GM12878 (cell line): ENCODE measurements around the gene TCERG1L. TPM values are rescaled to one million over a fixed set of nuclear protein-coding genes. Genes with fewer than 3 reads are reported as not detected.

Experiments used
- ATAC-seq: fragments of 200-7000 bp; cut with Tn5 transposase; 3 replicates; pipeline ENCODE4 v1.9.1; 2020; ENCODE audit warnings: mild to moderate bottlenecking, moderate library complexity
- BruUV-seq: library from RNA; stranded (reverse); fragments of 400-500 nt; replicated peaks from 2 replicates; lab custom pipeline; 2021; lab: Mats Ljungman, UMichigan
- CTCF ChIA-PET: fragments of 300-600 bp; sonication (Branson Sonifier 250); formaldehyde crosslinking; extraction: SDS; loops from one replicate; lab custom pipeline; 2021; ENCODE audit warnings: inconsistent platforms; lab: Yijun Ruan, JAX
- POLR2A ChIA-PET: fragments of 350-600 bp; formaldehyde crosslinking; extraction: SDS; loops from one replicate; lab custom pipeline; 2021; ENCODE audit warnings: inconsistent platforms; lab: Charles Lee
- RAD21 ChIA-PET: fragments of 300-600 bp; sonication (Branson Sonifier 250); formaldehyde crosslinking; loops from one replicate; lab custom pipeline; 2023; ENCODE audit warnings: antibody characterized with exemption; ENCODE audit not compliant: unreplicated experiment; lab: Charles Lee
- SMC1A ChIA-PET: fragments of 300-600 bp; sonication (Branson Sonifier 250); formaldehyde crosslinking; loops from one replicate; lab custom pipeline; 2023; ENCODE audit not compliant: unreplicated experiment, uncharacterized antibody; lab: Charles Lee
- DNase-seq: peaks from one replicate; pipeline ENCODE4 v3.0.0-alpha.2; 2011; ENCODE audit warnings: low read depth, low spot score
- FAIRE-seq: peaks from 3 replicates; lab custom pipeline; 2011; peaks lifted over from hg19 to GRCh38; lab: Jason Lieb, UNC
- H2AFZ ChIP-seq: 2 replicates; pipeline ENCODE4 v1.6.0; 2011; ENCODE audit warnings: low read depth, low read length, control low read depth; ENCODE audit not compliant: control insufficient read depth
- H3K27ac ChIP-seq: 2 replicates; pipeline ENCODE4 v1.5.1; 2011; ENCODE audit warnings: control low read depth; ENCODE audit not compliant: control insufficient read depth, insufficient read depth
- H3K27me3 ChIP-seq, 2 experiments: replicated peaks in 1 of 2; 2 replicates each; pipeline versions ENCODE4 v1.6.0 to v1.6.1; 2011; ENCODE audit warnings: low read length in 1 of 2; ENCODE audit not compliant: control insufficient read depth in 2 of 2, insufficient read depth in 2 of 2
- H3K36me3 ChIP-seq, 2 experiments: 2 replicates each; pipeline ENCODE4 v1.5.1; 2011; ENCODE audit warnings: low read length in 1 of 2; ENCODE audit not compliant: control insufficient read depth in 2 of 2, insufficient read depth in 2 of 2
- H3K4me1 ChIP-seq: 2 replicates; pipeline ENCODE4 v1.6.1; 2011; ENCODE audit warnings: mild to moderate bottlenecking, low read length, moderate library complexity, mixed read lengths; ENCODE audit not compliant: control insufficient read depth, insufficient read depth
- H3K4me2 ChIP-seq: 2 replicates; pipeline ENCODE4 v1.6.0; 2011; ENCODE audit warnings: control low read depth; ENCODE audit not compliant: control insufficient read depth, insufficient read depth
- H3K4me3 ChIP-seq: fragments of 200-600 bp; sonication (generic); 2 replicates; pipeline ENCODE4 v1.5.1; 2016
- H3K79me2 ChIP-seq: 2 replicates; pipeline ENCODE4 v1.6.0; 2011; ENCODE audit warnings: low read length; ENCODE audit not compliant: control insufficient read depth, insufficient read depth
- H3K9ac ChIP-seq: 2 replicates; pipeline ENCODE4 v1.8.0; 2011; ENCODE audit warnings: low read length, control low read depth, mixed read lengths; ENCODE audit not compliant: control insufficient read depth, insufficient read depth
- H3K9me3 ChIP-seq: replicated peaks from 3 replicates; pipeline ENCODE4 v1.5.1; 2011; ENCODE audit warnings: mild to moderate bottlenecking, low read length; ENCODE audit not compliant: control insufficient read depth, insufficient read depth
- H4K20me1 ChIP-seq: 2 replicates; pipeline ENCODE4 v1.6.0; 2011; ENCODE audit not compliant: control insufficient read depth, insufficient read depth
- ASH2L ChIP-seq: fragments of 300-600, 200-600 bp; sonication (generic); IDR thresholded peaks from 2 replicates; pipeline ENCODE4 v1.6.1; 2017; ENCODE audit warnings: low read depth, mild to moderate bottlenecking, borderline replicate concordance
- BRCA1 ChIP-seq: IDR thresholded peaks from 2 replicates; pipeline ENCODE4 v1.6.1; 2011; ENCODE audit warnings: low read depth, low read length, improper control_type of control experiment
- RAD21 ChIP-seq: IDR thresholded peaks from 2 replicates; pipeline ENCODE4 v1.6.1; 2011; ENCODE audit warnings: mild to moderate bottlenecking, low read depth, low read length, moderate library complexity; ENCODE audit not compliant: insufficient read depth
- SREBF1 ChIP-seq: IDR thresholded peaks from 2 replicates; pipeline ENCODE4 v1.6.1; 2012; ENCODE audit warnings: mild to moderate bottlenecking, low read length
- SRF ChIP-seq, 2 experiments: IDR thresholded peaks; 2 replicates each; pipeline ENCODE4 v1.6.1; 2011; ENCODE audit warnings: low read depth in 2 of 2, low read length in 2 of 2, mild to moderate bottlenecking in 1 of 2, moderate library complexity in 1 of 2
- YY1 ChIP-seq: IDR thresholded peaks from 2 replicates; pipeline ENCODE4 v1.6.1; 2011; ENCODE audit warnings: low read depth, mild to moderate bottlenecking, low read length
- ZZZ3 ChIP-seq: IDR thresholded peaks from 2 replicates; pipeline ENCODE4 v1.6.1; 2011; ENCODE audit warnings: low read depth; ENCODE audit not compliant: control insufficient read depth, insufficient read length
- WGBS: methylation state at CpG from one replicate; pipeline ENCODE4 v1.1.6; 2016; ENCODE audit warnings: low lambda C conversion rate; ENCODE audit not compliant: insufficient replicate concordance, insufficient coverage; ENCODE audit errors: missing lambda C conversion rate; 5-methylcytosine and 5-hydroxymethylcytosine counted together
- in situ Hi-C: fragments of 300-500 bp; cut with MboI; formaldehyde crosslinking; loops from 9 replicates; pipeline ENCODE4 v1.14.3; 2018; ENCODE audit warnings: mixed read lengths
- intact Hi-C: fragments of 100-400 bp; cut with micrococcal nuclease; formaldehyde crosslinking; loops from one replicate; pipeline ENCODE4 v1.14.2; 2022; ENCODE audit not compliant: unreplicated experiment
- polyA plus RNA-seq, 11 experiments: library from polyadenylated mRNA; depleted of rRNA in 4 of 11; unstranded in 6 of 11; stranded (reverse) in 5 of 11; fragments of >200 nt; fragmentation: Nextera tagmentation in 4 of 11; fragmentation: Illumina TruSeq in 1 of 11; extraction: Ambion mirVana in 4 of 11; extraction: Trizol in 1 of 11; gene quantifications; 1 replicate in 1 of 11; 2 replicates in 10 of 11; pipeline versions ENCODE4 v1.2.1 to v1.2.3, GENCODE V29; 2011 to 2016; ENCODE audit warnings: inconsistent platforms in 2 of 11, missing spikeins in 2 of 11, low read depth in 1 of 11
- total RNA-seq, 4 experiments: library from RNA; depleted of rRNA in 3 of 4; stranded (reverse); fragments of >200 nt in 3 of 4; fragmentation: Illumina TruSeq in 1 of 4; extraction: Trizol in 1 of 4; gene quantifications; 2 replicates each; pipeline versions ENCODE4 v1.2.1 to v1.2.3, GENCODE V29; 2013 to 2021
- TF ChIP-seq, protein P1 (sequence below): fragments of 450-650 bp; formaldehyde crosslinking; IDR thresholded peaks from 2 replicates; pipeline ENCODE4 v1.5.0; 2022; ENCODE audit warnings: mild to moderate bottlenecking, missing genetic modification characterization

Gene TCERG1L
- total and polyA plus RNA-seq, 10 of the 15 experiments (the other 5 are each of a cell fraction or from before 2014, with no cell fraction given) = not detected

DNA sequence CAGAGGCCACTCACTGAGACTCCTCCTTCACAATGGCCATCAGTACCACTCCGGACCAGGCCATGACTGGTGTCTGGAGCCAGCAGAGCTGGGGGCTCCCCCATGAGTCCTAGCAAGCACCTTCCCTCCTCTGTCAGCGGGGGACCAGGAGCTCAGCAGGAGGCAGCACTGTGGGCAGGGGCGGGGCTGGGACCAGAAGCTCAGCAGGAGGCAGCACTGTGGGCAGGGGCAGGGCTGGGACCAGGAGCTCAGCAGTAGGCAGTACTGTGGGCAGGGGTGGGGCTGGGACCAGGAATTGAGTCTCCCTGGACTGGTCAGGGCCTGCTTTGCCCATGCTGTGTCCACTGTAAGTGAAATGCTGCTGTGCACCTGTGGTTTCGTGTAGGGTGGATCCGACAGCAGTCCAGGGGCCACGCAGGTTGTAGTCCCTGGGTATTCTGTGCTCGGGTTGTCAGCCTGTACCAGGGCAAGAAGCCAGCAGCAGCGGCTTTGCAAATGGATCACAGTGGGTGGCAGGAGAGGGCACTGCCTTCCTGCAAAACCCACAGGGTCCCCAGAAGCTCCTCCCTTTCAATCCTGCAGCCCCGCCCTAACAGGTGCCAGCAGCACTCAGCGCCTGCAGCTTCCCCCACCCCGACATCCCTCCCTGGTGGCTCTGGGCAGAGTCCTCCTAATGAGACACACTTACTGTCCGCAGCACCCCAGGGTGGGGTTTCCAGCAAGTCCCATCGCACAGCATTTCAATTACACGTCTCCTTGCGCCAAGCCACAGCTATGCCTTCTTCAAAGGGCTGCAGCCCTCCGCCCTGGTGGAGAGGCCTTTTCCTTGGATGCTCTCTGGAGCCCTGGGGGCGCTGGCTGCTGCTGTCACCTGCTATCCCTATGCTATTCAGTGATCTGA is 220.5 kb downstream of the TCERG1L start:
- Histone ChIP-seq H3K79me2 (no peaks in the 10 kb centered on the region), H2AFZ (no peak overlapping the region), H3K36me3 (no peaks in the 10 kb centered on the region), H3K4me3 (no peak overlapping the region), H3K9me3 (no peaks in the 10 kb centered on the region; the same call in 2 of the 3 replicates), H3K4me1 (no peaks in the 10 kb centered on the region), H4K20me1 (no peaks in the 10 kb centered on the region), H3K9ac (no peak overlapping the region), H3K4me2 (no peak overlapping the region), H3K27me3 (no peaks in the 10 kb centered on the region), H3K27ac (no peak overlapping the region)
- RAD21 ChIA-PET = no interaction called here
- 25% methylated on average over 17 of the region's 17 CpGs for WGBS
- no peak for DNase-seq
- FAIRE-seq = no peak
- CTCF ChIA-PET = no interaction called here
- intact Hi-C loops (no loop called here), in situ Hi-C loops (no loop called here)
- SMC1A ChIA-PET = no interaction called here
- BruUV-seq = no TSS peak
- ATAC-seq = no peak
- POLR2A ChIA-PET = no interaction called here
- TF ChIP-seq ZZZ3 (no peak), YY1 (no peak), ASH2L (no peak), SRF (IDR thresholded peaks at IDR 0.05; ENCODE audit: low read depth in 2 of 2, low read length in 2 of 2) (no peak), SREBF1 (no peak), RAD21 (no peak), BRCA1 (no peak)
- TF ChIP-seq, protein P1, sequence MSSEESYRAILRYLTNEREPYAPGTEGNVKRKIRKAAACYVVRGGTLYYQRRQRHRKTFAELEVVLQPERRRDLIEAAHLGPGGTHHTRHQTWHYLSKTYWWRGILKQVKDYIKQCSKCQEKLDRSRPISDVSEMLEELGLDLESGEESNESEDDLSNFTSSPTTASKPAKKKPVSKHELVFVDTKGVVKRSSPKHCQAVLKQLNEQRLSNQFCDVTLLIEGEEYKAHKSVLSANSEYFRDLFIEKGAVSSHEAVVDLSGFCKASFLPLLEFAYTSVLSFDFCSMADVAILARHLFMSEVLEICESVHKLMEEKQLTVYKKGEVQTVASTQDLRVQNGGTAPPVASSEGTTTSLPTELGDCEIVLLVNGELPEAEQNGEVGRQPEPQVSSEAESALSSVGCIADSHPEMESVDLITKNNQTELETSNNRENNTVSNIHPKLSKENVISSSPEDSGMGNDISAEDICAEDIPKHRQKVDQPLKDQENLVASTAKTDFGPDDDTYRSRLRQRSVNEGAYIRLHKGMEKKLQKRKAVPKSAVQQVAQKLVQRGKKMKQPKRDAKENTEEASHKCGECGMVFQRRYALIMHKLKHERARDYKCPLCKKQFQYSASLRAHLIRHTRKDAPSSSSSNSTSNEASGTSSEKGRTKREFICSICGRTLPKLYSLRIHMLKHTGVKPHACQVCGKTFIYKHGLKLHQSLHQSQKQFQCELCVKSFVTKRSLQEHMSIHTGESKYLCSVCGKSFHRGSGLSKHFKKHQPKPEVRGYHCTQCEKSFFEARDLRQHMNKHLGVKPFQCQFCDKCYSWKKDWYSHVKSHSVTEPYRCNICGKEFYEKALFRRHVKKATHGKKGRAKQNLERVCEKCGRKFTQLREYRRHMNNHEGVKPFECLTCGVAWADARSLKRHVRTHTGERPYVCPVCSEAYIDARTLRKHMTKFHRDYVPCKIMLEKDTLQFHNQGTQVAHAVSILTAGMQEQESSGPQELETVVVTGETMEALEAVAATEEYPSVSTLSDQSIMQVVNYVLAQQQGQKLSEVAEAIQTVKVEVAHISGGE = no peak
